ENCODE results near the gene ABCD2. TPM values are rescaled to one million over a fixed set of nuclear protein-coding genes. Genes with fewer than 3 reads are reported as not detected.
A peak's percentile ranks its signal among the peaks of the same experiment; 100 is the strongest.

The ABCD2 gene
- total RNA-seq, 3 donors from 2014 or later (not counting 1 experiment from before 2014, with no cell fraction given): 0.35 to 2.4 (median 0.75) TPM

DNA sequence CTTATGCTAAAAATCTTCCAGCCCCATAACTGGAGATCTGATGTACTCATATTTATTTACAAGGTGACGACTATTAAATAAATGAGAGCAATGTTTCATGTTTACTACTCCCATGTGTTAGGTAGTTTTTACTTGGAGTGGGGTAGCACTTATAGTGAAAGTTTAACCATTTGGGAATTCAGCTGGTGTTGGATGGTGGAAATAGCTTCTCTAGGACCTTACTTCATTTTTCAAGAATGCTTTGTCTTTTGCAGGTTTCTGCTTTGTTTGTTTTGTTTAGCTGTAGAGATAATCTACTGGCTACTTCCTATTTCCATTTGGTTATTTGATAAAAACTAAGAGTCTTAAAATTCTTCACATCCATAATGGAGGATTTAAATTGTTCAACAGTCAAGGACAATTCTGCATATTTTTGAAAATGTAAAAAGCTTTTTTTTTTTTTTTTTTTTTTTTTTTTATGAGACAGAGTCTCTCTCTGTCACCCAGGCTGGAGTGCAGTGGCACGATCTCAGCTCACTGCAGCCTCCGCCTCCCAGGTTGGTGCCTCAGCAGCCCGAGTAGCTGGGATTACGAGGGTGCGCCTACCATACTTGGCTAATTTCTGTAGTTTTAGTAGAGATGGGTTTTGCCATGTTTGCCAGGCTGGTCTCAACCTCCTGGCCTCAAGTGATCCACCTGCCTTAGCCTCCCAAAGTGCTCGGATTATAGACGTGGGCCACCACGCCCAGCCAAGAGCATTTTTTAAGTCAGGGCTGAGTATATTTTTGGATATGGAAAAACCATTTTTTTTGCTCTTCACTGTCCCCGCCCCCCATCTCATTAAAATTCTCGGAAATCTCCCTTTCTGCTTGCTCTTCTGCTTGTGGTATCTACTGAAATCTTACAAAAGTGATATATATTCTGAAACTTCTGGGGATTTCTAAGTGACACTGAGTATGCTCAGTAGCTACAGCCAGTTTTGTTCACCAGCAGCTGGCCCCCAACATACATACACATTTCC, 1.4 kb upstream of the ABCD2 start:
- DNase-seq: peak in 1 of 2 donors; percentile 69
- Histone ChIP-seq H3K4me1 (ENCODE audit: control insufficient read depth, insufficient read depth, low read length) (peaks cover 14% of the 10 kb centered on the region), H3K4me3 (ENCODE audit: low read length) (peak overlapping the region; percentile 60), H3K36me3 (ENCODE audit: control insufficient read depth, insufficient read depth, low read length) (no peaks in the 10 kb centered on the region), H3K9me3 (ENCODE audit: control insufficient read depth, insufficient read depth, low read length) (no peaks in the 10 kb centered on the region), H3K27ac (ENCODE audit: low read length) (peak overlapping the region; percentile 85), H3K27me3 (ENCODE audit: control insufficient read depth, insufficient read depth, low read length) (no peaks in the 10 kb centered on the region)
- H3K4me1 Mint-ChIP-seq: peaks cover 0 to 5% of the 10 kb centered on the region in 2 donors
- ATAC-seq: peak in 1 of 3 donors; percentile 16
- TF ChIP-seq, protein P1, sequence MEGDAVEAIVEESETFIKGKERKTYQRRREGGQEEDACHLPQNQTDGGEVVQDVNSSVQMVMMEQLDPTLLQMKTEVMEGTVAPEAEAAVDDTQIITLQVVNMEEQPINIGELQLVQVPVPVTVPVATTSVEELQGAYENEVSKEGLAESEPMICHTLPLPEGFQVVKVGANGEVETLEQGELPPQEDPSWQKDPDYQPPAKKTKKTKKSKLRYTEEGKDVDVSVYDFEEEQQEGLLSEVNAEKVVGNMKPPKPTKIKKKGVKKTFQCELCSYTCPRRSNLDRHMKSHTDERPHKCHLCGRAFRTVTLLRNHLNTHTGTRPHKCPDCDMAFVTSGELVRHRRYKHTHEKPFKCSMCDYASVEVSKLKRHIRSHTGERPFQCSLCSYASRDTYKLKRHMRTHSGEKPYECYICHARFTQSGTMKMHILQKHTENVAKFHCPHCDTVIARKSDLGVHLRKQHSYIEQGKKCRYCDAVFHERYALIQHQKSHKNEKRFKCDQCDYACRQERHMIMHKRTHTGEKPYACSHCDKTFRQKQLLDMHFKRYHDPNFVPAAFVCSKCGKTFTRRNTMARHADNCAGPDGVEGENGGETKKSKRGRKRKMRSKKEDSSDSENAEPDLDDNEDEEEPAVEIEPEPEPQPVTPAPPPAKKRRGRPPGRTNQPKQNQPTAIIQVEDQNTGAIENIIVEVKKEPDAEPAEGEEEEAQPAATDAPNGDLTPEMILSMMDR (IDR thresholded peaks at IDR 0.05): no peak
- H3K9me3 Mint-ChIP-seq: no peaks in the 10 kb centered on the region
- H3K27me3 Mint-ChIP-seq (ENCODE audit: low read depth in 2 of 2): no peaks in the 10 kb centered on the region
- intact Hi-C loops (cut with micrococcal nuclease): loop anchor here (1.0 to 2.0 kb wide), 2 partner anchors 178 to 248 kb away; partner anchors contain the start of gene KIF21A
- WGBS (ENCODE audit: insufficient coverage): 68% methylated on average over 9 of the region's 11 CpGs
- H3K4me3 Mint-ChIP-seq: peak overlapping the region; percentile 88
- H3K27ac Mint-ChIP-seq: peak overlapping the region in 1 of 2 donors; percentile 51
- H3K36me3 Mint-ChIP-seq: no peaks in the 10 kb centered on the region

DNA sequence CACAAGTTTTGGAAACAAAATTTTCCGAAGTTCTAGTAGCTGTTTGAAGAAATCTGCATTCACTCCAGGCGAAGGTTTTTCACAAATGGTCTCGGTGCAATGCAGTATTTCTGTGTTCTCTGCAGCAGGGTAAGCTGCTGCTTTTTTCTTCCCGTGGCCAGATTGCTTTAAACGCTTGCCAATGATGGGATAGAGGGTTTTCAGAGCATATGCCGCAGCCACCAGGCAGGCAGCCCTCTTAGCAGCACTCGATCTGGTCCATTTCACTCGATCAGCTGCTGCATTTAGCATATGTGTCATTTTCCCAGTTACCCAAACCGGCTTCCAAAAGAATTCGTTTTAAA, 315 bp downstream of the ABCD2 start:
- TF ChIP-seq, protein P1 (IDR thresholded peaks at IDR 0.05): no peak
- DNase-seq (no peak), ATAC-seq (peak; percentile 6 to 15 (median 7))
- Mint-ChIP-seq H3K27ac (no peak overlapping the region), H3K9me3 (no peaks in the 10 kb centered on the region), H3K36me3 (no peaks in the 10 kb centered on the region), H3K4me1 (peaks cover 0 to 5% of the 10 kb centered on the region in 2 donors), H3K27me3 (ENCODE audit: low read depth in 2 of 2) (no peaks in the 10 kb centered on the region), H3K4me3 (no peak overlapping the region)
- Histone ChIP-seq H3K27ac (ENCODE audit: low read length) (peak overlapping the region; percentile 85), H3K36me3 (ENCODE audit: control insufficient read depth, insufficient read depth, low read length) (no peaks in the 10 kb centered on the region), H3K4me1 (ENCODE audit: control insufficient read depth, insufficient read depth, low read length) (peaks cover 14% of the 10 kb centered on the region), H3K9me3 (ENCODE audit: control insufficient read depth, insufficient read depth, low read length) (no peaks in the 10 kb centered on the region), H3K27me3 (ENCODE audit: control insufficient read depth, insufficient read depth, low read length) (no peaks in the 10 kb centered on the region), H3K4me3 (ENCODE audit: low read length) (peak overlapping the region; percentile 60)
- 23% methylated on average over 10 of the region's 10 CpGs for WGBS (ENCODE audit: insufficient coverage)
- intact Hi-C loops (cut with micrococcal nuclease): loop anchor here (1.0 kb wide), 1 partner anchor 9 kb away; no protein-coding TSS in a partner anchor

DNA sequence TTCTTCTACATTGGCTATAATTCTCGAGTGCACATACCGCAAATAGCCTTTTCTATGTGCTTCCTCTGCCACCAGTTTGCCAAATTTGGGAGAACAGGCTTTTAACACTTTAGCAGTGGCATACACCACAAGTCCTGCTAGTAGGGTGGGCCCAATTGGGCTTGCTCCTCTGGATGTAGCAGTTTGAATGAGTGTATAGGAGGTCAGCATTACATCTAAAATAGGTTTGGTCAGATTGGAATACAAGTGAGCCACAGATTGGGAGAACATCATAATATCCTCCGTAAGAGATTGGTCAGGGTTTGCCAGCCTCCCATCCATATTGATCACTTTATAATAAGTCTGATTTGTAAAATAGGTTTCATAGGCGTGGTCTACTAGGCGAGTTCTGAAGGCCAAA, 902 bp downstream of the ABCD2 start:
- TF ChIP-seq, protein P1 (IDR thresholded peaks at IDR 0.05): no peak
- no peak for ATAC-seq
- WGBS (ENCODE audit: insufficient coverage): 69% methylated on average over 4 of the region's 5 CpGs
- Mint-ChIP-seq H3K27ac (peak overlapping the region in 1 of 2 donors; percentile 55), H3K36me3 (no peaks in the 10 kb centered on the region), H3K9me3 (no peaks in the 10 kb centered on the region), H3K4me1 (peaks cover 0 to 5% of the 10 kb centered on the region in 2 donors), H3K4me3 (no peak overlapping the region), H3K27me3 (ENCODE audit: low read depth in 2 of 2) (no peaks in the 10 kb centered on the region)
- DNase-seq: peak in 1 of 2 donors; percentile 34
- H3K4me3 ChIP-seq (ENCODE audit: low read length): peak overlapping the region; percentile 60
- H3K27ac ChIP-seq (ENCODE audit: low read length): peak overlapping the region; percentile 85
- no peaks in the 10 kb centered on the region for H3K27me3 ChIP-seq (ENCODE audit: control insufficient read depth, insufficient read depth, low read length)
- no peaks in the 10 kb centered on the region for H3K36me3 ChIP-seq (ENCODE audit: control insufficient read depth, insufficient read depth, low read length)
- H3K4me1 ChIP-seq (ENCODE audit: control insufficient read depth, insufficient read depth, low read length): peaks cover 14% of the 10 kb centered on the region
- intact Hi-C loops (cut with micrococcal nuclease): loop anchor here (1.0 kb wide), 1 partner anchor 8 kb away; no protein-coding TSS in a partner anchor
- H3K9me3 ChIP-seq (ENCODE audit: control insufficient read depth, insufficient read depth, low read length): no peaks in the 10 kb centered on the region
